Measurements from ENCODE around the gene TMEM33.
A peak's percentile ranks its signal among the peaks of the same experiment; 100 is the strongest.
"Not testable (repeated sequence)": the region's sequence is repeated elsewhere in the genome, so short reads cannot be mapped to it uniquely, and the experiment has no call there.

The TMEM33 gene

GRCh38 chr4:41912546-41912945 is 22.7 kb upstream of the TMEM33 start:
- Histone ChIP-seq H3K36me3 (ENCODE audit: control insufficient read depth in 1 of 2, insufficient read depth in 2 of 2, low read length in 2 of 2) (no peaks in the 10 kb centered on the region), H3K4me3 (ENCODE audit: low read depth in 1 of 2, low read length in 2 of 2) (no peak overlapping the region), H3K4me1 (ENCODE audit: control insufficient read depth in 1 of 2, insufficient read depth in 2 of 2, low read length in 2 of 2) (no peaks in the 10 kb centered on the region), H3K27me3 (ENCODE audit: control insufficient read depth in 1 of 2, insufficient read depth in 2 of 2, low read length in 2 of 2) (no peaks in the 10 kb centered on the region), H3K9me3 (ENCODE audit: control insufficient read depth in 1 of 2, low read length in 2 of 2) (no peaks in the 10 kb centered on the region), H3K9ac (ENCODE audit: low read depth in 1 of 2, low read length in 2 of 2) (no peak overlapping the region), H3K27ac (ENCODE audit: low read depth, low read length) (no peak overlapping the region)

- no peaks in the 10 kb centered on the region for H3K36me3 ChIP-seq (ENCODE audit: control insufficient read depth in 1 of 2, insufficient read depth in 2 of 2, low read length in 2 of 2)
- no peaks in the 10 kb centered on the region for H3K9me3 ChIP-seq (ENCODE audit: control insufficient read depth in 1 of 2, low read length in 2 of 2)
- H3K4me3 ChIP-seq (ENCODE audit: low read depth in 1 of 2, low read length in 2 of 2), result no peak overlapping the region
- no peak overlapping the region for H3K27ac ChIP-seq (ENCODE audit: low read depth, low read length)
- H3K9ac ChIP-seq (ENCODE audit: low read depth in 1 of 2, low read length in 2 of 2), result no peak overlapping the region
- no peaks in the 10 kb centered on the region for H3K27me3 ChIP-seq (ENCODE audit: control insufficient read depth in 1 of 2, insufficient read depth in 2 of 2, low read length in 2 of 2)
- H3K4me1 ChIP-seq (ENCODE audit: control insufficient read depth in 1 of 2, insufficient read depth in 2 of 2, low read length in 2 of 2), result no peaks in the 10 kb centered on the region
These were observed 21.7 kb upstream of the TMEM33 start for GRCh38 chr4:41913509-41913908.

- H3K27me3 ChIP-seq (ENCODE audit: control insufficient read depth in 1 of 2, insufficient read depth in 2 of 2, low read length in 2 of 2), result no peaks in the 10 kb centered on the region
- no peaks in the 10 kb centered on the region for H3K9me3 ChIP-seq (ENCODE audit: control insufficient read depth in 1 of 2, low read length in 2 of 2)
- no peak overlapping the region for H3K4me3 ChIP-seq (ENCODE audit: low read depth in 1 of 2, low read length in 2 of 2)
- no peaks in the 10 kb centered on the region for H3K36me3 ChIP-seq (ENCODE audit: control insufficient read depth in 1 of 2, insufficient read depth in 2 of 2, low read length in 2 of 2)
- no peak overlapping the region for H3K9ac ChIP-seq (ENCODE audit: low read depth in 1 of 2, low read length in 2 of 2)
- no peaks in the 10 kb centered on the region for H3K4me1 ChIP-seq (ENCODE audit: control insufficient read depth in 1 of 2, insufficient read depth in 2 of 2, low read length in 2 of 2)
- H3K27ac ChIP-seq (ENCODE audit: low read depth, low read length), result no peak overlapping the region
These were observed 17.0 kb upstream of the TMEM33 start for GRCh38 chr4:41918278-41918677.

GRCh38 chr4:41920416-41920815 is 14.8 kb upstream of the TMEM33 start:
- not testable (repeated sequence) for H3K36me3 ChIP-seq (ENCODE audit: control insufficient read depth in 1 of 2, insufficient read depth in 2 of 2, low read length in 2 of 2); H3K9ac ChIP-seq (ENCODE audit: low read depth in 1 of 2, low read length in 2 of 2); H3K9me3 ChIP-seq (ENCODE audit: control insufficient read depth in 1 of 2, low read length in 2 of 2); H3K4me3 ChIP-seq (ENCODE audit: low read depth in 1 of 2, low read length in 2 of 2); H3K27me3 ChIP-seq (ENCODE audit: control insufficient read depth in 1 of 2, insufficient read depth in 2 of 2, low read length in 2 of 2); H3K27ac ChIP-seq (ENCODE audit: low read depth, low read length); H3K4me1 ChIP-seq (ENCODE audit: control insufficient read depth in 1 of 2, insufficient read depth in 2 of 2, low read length in 2 of 2)

- Histone ChIP-seq H3K27me3 (ENCODE audit: control insufficient read depth in 1 of 2, insufficient read depth in 2 of 2, low read length in 2 of 2) (no peaks in the 10 kb centered on the region), H3K27ac (ENCODE audit: low read depth, low read length) (no peak overlapping the region), H3K9me3 (ENCODE audit: control insufficient read depth in 1 of 2, low read length in 2 of 2) (no peaks in the 10 kb centered on the region), H3K36me3 (ENCODE audit: control insufficient read depth in 1 of 2, insufficient read depth in 2 of 2, low read length in 2 of 2) (no peaks in the 10 kb centered on the region), H3K9ac (ENCODE audit: low read depth in 1 of 2, low read length in 2 of 2) (no peak overlapping the region), H3K4me1 (ENCODE audit: control insufficient read depth in 1 of 2, insufficient read depth in 2 of 2, low read length in 2 of 2) (no peaks in the 10 kb centered on the region), H3K4me3 (ENCODE audit: low read depth in 1 of 2, low read length in 2 of 2) (no peak overlapping the region)
These were observed 13.8 kb upstream of the TMEM33 start for GRCh38 chr4:41921476-41921875.

GRCh38 chr4:41927796-41928499 is 7.3 kb upstream of the TMEM33 start:
- Histone ChIP-seq H3K9me3 (ENCODE audit: control insufficient read depth in 1 of 2, low read length in 2 of 2) (no peaks in the 10 kb centered on the region), H3K27ac (ENCODE audit: low read depth, low read length) (no peak overlapping the region), H3K9ac (ENCODE audit: low read depth in 1 of 2, low read length in 2 of 2) (no peak overlapping the region), H3K4me3 (ENCODE audit: low read depth in 1 of 2, low read length in 2 of 2) (no peak overlapping the region), H3K36me3 (ENCODE audit: control insufficient read depth in 1 of 2, insufficient read depth in 2 of 2, low read length in 2 of 2) (no peaks in the 10 kb centered on the region), H3K4me1 (ENCODE audit: control insufficient read depth in 1 of 2, insufficient read depth in 2 of 2, low read length in 2 of 2) (no peaks in the 10 kb centered on the region), H3K27me3 (ENCODE audit: control insufficient read depth in 1 of 2, insufficient read depth in 2 of 2, low read length in 2 of 2) (no peaks in the 10 kb centered on the region)

- Histone ChIP-seq H3K9me3 (ENCODE audit: control insufficient read depth in 1 of 2, low read length in 2 of 2) (no peaks in the 10 kb centered on the region), H3K27me3 (ENCODE audit: control insufficient read depth in 1 of 2, insufficient read depth in 2 of 2, low read length in 2 of 2) (no peaks in the 10 kb centered on the region), H3K9ac (ENCODE audit: low read depth in 1 of 2, low read length in 2 of 2) (no peak overlapping the region), H3K4me3 (ENCODE audit: low read depth in 1 of 2, low read length in 2 of 2) (no peak overlapping the region), H3K36me3 (ENCODE audit: control insufficient read depth in 1 of 2, insufficient read depth in 2 of 2, low read length in 2 of 2) (no peaks in the 10 kb centered on the region), H3K27ac (ENCODE audit: low read depth, low read length) (no peak overlapping the region), H3K4me1 (ENCODE audit: control insufficient read depth in 1 of 2, insufficient read depth in 2 of 2, low read length in 2 of 2) (no peaks in the 10 kb centered on the region)
These were observed 4.9 kb upstream of the TMEM33 start for GRCh38 chr4:41930139-41930831.

- Histone ChIP-seq H3K27ac (ENCODE audit: low read depth, low read length) (no peak overlapping the region), H3K27me3 (ENCODE audit: control insufficient read depth in 1 of 2, insufficient read depth in 2 of 2, low read length in 2 of 2) (no peaks in the 10 kb centered on the region), H3K4me3 (ENCODE audit: low read depth in 1 of 2, low read length in 2 of 2) (no peak overlapping the region), H3K4me1 (ENCODE audit: control insufficient read depth in 1 of 2, insufficient read depth in 2 of 2, low read length in 2 of 2) (peaks cover 8 to 18% of the 10 kb centered on the region in 2 donors), H3K36me3 (ENCODE audit: control insufficient read depth in 1 of 2, insufficient read depth in 2 of 2, low read length in 2 of 2) (no peaks in the 10 kb centered on the region), H3K9me3 (ENCODE audit: control insufficient read depth in 1 of 2, low read length in 2 of 2) (no peaks in the 10 kb centered on the region), H3K9ac (ENCODE audit: low read depth in 1 of 2, low read length in 2 of 2) (no peak overlapping the region)
These were observed 2.2 kb upstream of the TMEM33 start for GRCh38 chr4:41932988-41933387.

- Histone ChIP-seq H3K36me3 (ENCODE audit: control insufficient read depth in 1 of 2, insufficient read depth in 2 of 2, low read length in 2 of 2) (peaks cover 3 to 7% of the 10 kb centered on the region in 2 donors), H3K27me3 (ENCODE audit: control insufficient read depth in 1 of 2, insufficient read depth in 2 of 2, low read length in 2 of 2) (no peaks in the 10 kb centered on the region), H3K27ac (ENCODE audit: low read depth, low read length) (no peak overlapping the region), H3K9ac (ENCODE audit: low read depth in 1 of 2, low read length in 2 of 2) (no peak overlapping the region), H3K4me3 (ENCODE audit: low read depth in 1 of 2, low read length in 2 of 2) (peak overlapping the region in 1 of 2 donors; percentile 95), H3K9me3 (ENCODE audit: control insufficient read depth in 1 of 2, low read length in 2 of 2) (no peaks in the 10 kb centered on the region), H3K4me1 (ENCODE audit: control insufficient read depth in 1 of 2, insufficient read depth in 2 of 2, low read length in 2 of 2) (peaks cover 8 to 18% of the 10 kb centered on the region in 2 donors)
These were observed 1.2 kb upstream of the TMEM33 start for GRCh38 chr4:41933997-41934503.

- Histone ChIP-seq H3K4me1 (ENCODE audit: control insufficient read depth in 1 of 2, insufficient read depth in 2 of 2, low read length in 2 of 2) (peaks cover 8 to 18% of the 10 kb centered on the region in 2 donors), H3K9ac (ENCODE audit: low read depth in 1 of 2, low read length in 2 of 2) (no peak overlapping the region)
These were observed 722 bp upstream of the TMEM33 start for GRCh38 chr4:41934514-41934900.

More at GRCh38 chr4:41934514-41934900, 722 bp upstream of the TMEM33 start:
- Histone ChIP-seq H3K9me3 (ENCODE audit: control insufficient read depth in 1 of 2, low read length in 2 of 2) (no peaks in the 10 kb centered on the region), H3K36me3 (ENCODE audit: control insufficient read depth in 1 of 2, insufficient read depth in 2 of 2, low read length in 2 of 2) (peaks cover 8 to 10% of the 10 kb centered on the region in 2 donors), H3K27me3 (ENCODE audit: control insufficient read depth in 1 of 2, insufficient read depth in 2 of 2, low read length in 2 of 2) (no peaks in the 10 kb centered on the region), H3K27ac (ENCODE audit: low read depth, low read length) (no peak overlapping the region), H3K4me3 (ENCODE audit: low read depth in 1 of 2, low read length in 2 of 2) (peak overlapping the region; percentile 95 to 97)

Data from duodenal mucosa (tissue), 2 donors.